Liver (tissue), 3 donors: Measurements from ENCODE around the gene FRAS1.

Experiments
- CTCF ChIP-seq: fragments of 150-350 bp; IDR thresholded peaks from 2 replicates; pipeline ENCODE4 v1.5.1; 2017; ENCODE audit warnings: improper control_type of control experiment, low read depth, low read length; ENCODE audit not compliant: missing input control
- EGR1 ChIP-seq, 2 donors: IDR thresholded peaks; 2 replicates each; pipeline ENCODE4 v1.6.1; 2016 to 2018; ENCODE audit warnings: antibody characterized with exemption in 2 of 2, low read depth in 2 of 2
- FOXA1 ChIP-seq: IDR thresholded peaks from 2 replicates; pipeline ENCODE4 v1.6.1; 2016; ENCODE audit warnings: antibody characterized with exemption
- GABPA ChIP-seq, 2 donors: IDR thresholded peaks in 1 of 2; conservative IDR thresholded peaks in 1 of 2; 2 replicates each; pipeline ENCODE4 v1.6.1; 2016; ENCODE audit warnings: antibody characterized with exemption in 2 of 2, mild to moderate bottlenecking in 1 of 2, moderate library complexity in 1 of 2
- JUND ChIP-seq, 2 donors: IDR thresholded peaks; 2 replicates each; pipeline ENCODE4 v1.6.1; 2016; ENCODE audit warnings: antibody characterized with exemption in 2 of 2
- RAD21 ChIP-seq, 2 donors: IDR thresholded peaks; 2 replicates each; pipeline ENCODE4 v1.6.1; 2016; ENCODE audit warnings: antibody characterized with exemption in 2 of 2, mild to moderate bottlenecking in 2 of 2
- REST ChIP-seq: IDR thresholded peaks from 2 replicates; pipeline ENCODE4 v1.6.1; 2016; ENCODE audit warnings: antibody characterized with exemption, mild to moderate bottlenecking
- SP1 ChIP-seq: IDR thresholded peaks from 2 replicates; pipeline ENCODE4 v1.6.1; 2018; ENCODE audit warnings: antibody characterized with exemption, mild to moderate bottlenecking
- TAF1 ChIP-seq: conservative IDR thresholded peaks from 2 replicates; pipeline ENCODE4 v1.6.1; 2016; ENCODE audit warnings: antibody characterized with exemption, mild to moderate bottlenecking
- donor health status: healthy.
- donor health status: healthy.

DNA sequence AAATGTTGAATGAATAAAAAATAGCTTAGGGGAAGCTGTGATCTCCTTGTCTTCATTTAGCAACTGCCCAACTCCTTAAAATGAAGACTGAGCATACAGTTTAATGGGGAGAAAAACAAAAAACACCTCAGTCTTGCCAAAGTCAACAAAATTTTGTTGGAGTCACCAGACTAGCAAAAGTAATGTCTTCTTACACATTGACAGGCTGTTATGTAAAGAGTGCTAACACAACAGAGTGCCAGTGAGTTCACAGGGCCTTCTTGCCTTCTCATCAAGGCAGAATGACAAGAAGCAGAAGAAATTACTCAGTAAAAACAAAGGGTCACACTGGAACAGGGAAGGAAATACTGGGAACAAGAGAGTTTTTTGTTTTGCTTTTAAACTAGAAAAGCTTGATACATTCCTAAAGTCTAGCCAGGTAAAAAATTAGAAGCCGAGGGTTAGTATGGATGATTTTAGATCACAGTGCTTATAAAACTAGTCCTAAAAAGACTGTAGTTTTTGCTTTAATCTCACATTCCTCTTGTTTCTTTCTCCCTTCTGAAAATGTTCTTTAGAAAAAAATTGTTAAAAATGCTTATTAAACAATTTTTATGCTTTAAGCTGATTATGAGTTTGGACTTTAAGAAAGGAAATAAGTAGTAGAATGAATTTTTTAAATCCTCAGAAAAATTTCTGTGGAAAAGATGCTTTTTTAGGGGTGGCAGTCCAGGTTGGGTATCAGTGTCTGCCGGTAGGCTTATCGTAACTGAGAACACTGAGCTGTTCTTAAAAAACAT lies 38.7 kb upstream of the FRAS1 start:
- TF ChIP-seq SP1 = no peak
- no peak for TF ChIP-seq CTCF
- no peak for TF ChIP-seq FOXA1
- TF ChIP-seq RAD21 (IDR thresholded peaks at IDR 0.05) = no peak
- no peak for TF ChIP-seq GABPA (IDR thresholded peaks at IDR 0.05 in 1 of 2, conservative IDR thresholded peaks at IDR 0.05 in 1 of 2)
- no peak for TF ChIP-seq JUND (IDR thresholded peaks at IDR 0.05)
- no peak for TF ChIP-seq TAF1
- no peak for TF ChIP-seq EGR1 (IDR thresholded peaks at IDR 0.05; ENCODE audit: low read depth in 2 of 2)
- TF ChIP-seq REST = no peak
